Vagina (tissue), 2 donors: Measurements from ENCODE around the gene GMNN. TPM values are rescaled to one million over a fixed set of nuclear protein-coding genes. Genes with fewer than 3 reads are reported as not detected.

Experiments used
- DNase-seq, 2 donors: peaks; one replicate each; pipeline ENCODE4 v3.0.0-alpha.2; 2017; ENCODE audit errors: extremely low spot score in 2 of 2
- H3K27ac ChIP-seq: fragments of 200-600 bp; sonication (generic); one replicate; pipeline ENCODE4 v1.5.1; 2019
- H3K27me3 ChIP-seq: fragments of 200-600 bp; sonication (generic); one replicate; pipeline ENCODE4 v1.5.1; 2019
- H3K36me3 ChIP-seq, 2 donors: fragments of 200-600 bp; sonication (generic); one replicate each; pipeline ENCODE4 v1.5.1; 2017 to 2019
- H3K4me1 ChIP-seq: fragments of 200-600 bp; sonication (generic); one replicate; pipeline ENCODE4 v1.5.1; 2019
- H3K4me3 ChIP-seq, 2 donors: fragments of 200-600 bp; sonication (generic); 1 replicate in 1 of 2; 2 replicates in 1 of 2; pipeline ENCODE4 v1.5.1; 2016 to 2019
- H3K9me3 ChIP-seq: fragments of 200-600 bp; sonication (generic); one replicate; pipeline ENCODE4 v1.5.1; 2019
- CTCF ChIP-seq, 3 experiments: fragments of 450-650 bp in 2 of 3; fragments of 200-600 bp in 1 of 3; sonication (generic) in 1 of 3; IDR thresholded peaks; one replicate each; pipeline ENCODE4 v1.5.1; 2017 to 2019; ENCODE audit warnings: antibody characterized with exemption in 3 of 3, mild to moderate bottlenecking in 2 of 3, moderate library complexity in 2 of 3
- POLR2A ChIP-seq, 2 donors: fragments of 450-650 bp; IDR thresholded peaks; one replicate each; pipeline ENCODE4 v1.6.1; 2017; ENCODE audit warnings: antibody characterized with exemption in 2 of 2, mild to moderate bottlenecking in 2 of 2, moderate library complexity in 2 of 2
- POLR2AphosphoS5 ChIP-seq, 2 donors: sonication (generic); formaldehyde crosslinking; IDR thresholded peaks; one replicate each; pipeline ENCODE4 v1.9.0; 2017; ENCODE audit warnings: antibody characterized with exemption in 2 of 2, mild to moderate bottlenecking in 2 of 2, low read depth in 1 of 2; ENCODE audit not compliant: insufficient read depth in 1 of 2
- intact Hi-C: fragments of 100-400 bp; cut with DNase I; formaldehyde crosslinking; loops from one replicate; pipeline ENCODE4 v1.15.1; 2023
- total RNA-seq: library from RNA; depleted of rRNA; stranded (reverse); fragments of >200 nt; gene quantifications from one replicate; pipeline ENCODE4 v1.2.3, GENCODE V29; 2016

Gene GMNN
- total RNA-seq, 1 donor from 2014 or later, result 13.5 TPM

DNA sequence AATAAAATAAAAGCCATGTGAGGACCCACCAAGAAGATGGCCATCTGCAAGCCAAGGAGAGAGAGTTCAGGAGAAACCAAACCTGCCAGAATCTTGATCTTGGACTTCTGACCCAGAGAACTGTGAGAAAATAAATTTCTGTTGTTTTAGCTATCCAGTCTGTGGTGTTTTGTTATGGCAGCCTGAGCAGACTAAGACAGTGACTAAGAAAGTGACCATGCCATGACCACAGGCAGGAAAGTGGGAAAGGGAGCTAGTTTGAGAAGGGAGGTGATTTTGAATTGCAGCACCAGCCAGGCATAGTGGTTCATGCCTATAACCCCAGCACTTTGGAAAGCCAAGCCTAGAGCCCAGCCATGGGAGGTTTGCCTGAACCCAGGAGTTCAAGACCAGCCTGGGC, 33.9 kb upstream of the GMNN start:
- Histone ChIP-seq H3K9me3 (no peaks in the 10 kb centered on the region), H3K27ac (no peak overlapping the region), H3K27me3 (no peaks in the 10 kb centered on the region), H3K36me3 (no peaks in the 10 kb centered on the region), H3K4me3 (no peak overlapping the region), H3K4me1 (peaks cover 11% of the 10 kb centered on the region)
- DNase-seq, result no peak
- TF ChIP-seq POLR2A (IDR thresholded peaks at IDR 0.05), result no peak
- TF ChIP-seq CTCF (IDR thresholded peaks at IDR 0.05), result no peak
- no peak for TF ChIP-seq POLR2AphosphoS5 (IDR thresholded peaks at IDR 0.05; ENCODE audit: insufficient read depth in 1 of 2, low read depth in 1 of 2)
- intact Hi-C loops, result no loop called here

- TF ChIP-seq POLR2A (IDR thresholded peaks at IDR 0.05) (no peak), CTCF (IDR thresholded peaks at IDR 0.05) (no peak), POLR2AphosphoS5 (IDR thresholded peaks at IDR 0.05; ENCODE audit: insufficient read depth in 1 of 2, low read depth in 1 of 2) (no peak)
- Histone ChIP-seq H3K4me3 (no peak overlapping the region), H3K9me3 (no peaks in the 10 kb centered on the region), H3K4me1 (peaks cover 11% of the 10 kb centered on the region), H3K27me3 (no peaks in the 10 kb centered on the region), H3K27ac (no peak overlapping the region), H3K36me3 (no peaks in the 10 kb centered on the region)
- DNase-seq, result no peak
- intact Hi-C loops, result no loop called here
Observed at GRCh38 chr6:24742216-24742738, 32.5 kb upstream of the GMNN start.

GRCh38 chr6:24743265-24743943, 31.3 kb upstream of the GMNN start:
- no peak overlapping the region for H3K4me3 ChIP-seq

GRCh38 chr6:24743944-24744335, 30.8 kb upstream of the GMNN start:
- no peak for TF ChIP-seq CTCF (IDR thresholded peaks at IDR 0.05)
- TF ChIP-seq POLR2A (IDR thresholded peaks at IDR 0.05), result no peak
- TF ChIP-seq POLR2AphosphoS5 (IDR thresholded peaks at IDR 0.05; ENCODE audit: insufficient read depth in 1 of 2, low read depth in 1 of 2), result no peak
- no peak for DNase-seq
- no peaks in the 10 kb centered on the region for H3K27me3 ChIP-seq

More at GRCh38 chr6:24743265-24743943, 31.3 kb upstream of the GMNN start:
- Histone ChIP-seq H3K27ac (peak overlapping the region; percentile 31), H3K36me3 (no peaks in the 10 kb centered on the region), H3K27me3 (no peaks in the 10 kb centered on the region), H3K9me3 (no peaks in the 10 kb centered on the region), H3K4me1 (peaks cover 11% of the 10 kb centered on the region)
- intact Hi-C loops, result no loop called here
- DNase-seq, result no peak
- TF ChIP-seq POLR2AphosphoS5 (IDR thresholded peaks at IDR 0.05; ENCODE audit: insufficient read depth in 1 of 2, low read depth in 1 of 2) (peak in 1 of 2 donors; percentile 82), POLR2A (IDR thresholded peaks at IDR 0.05) (no peak), CTCF (IDR thresholded peaks at IDR 0.05) (no peak)

GRCh38 chr6:24744911-24745310, 29.8 kb upstream of the GMNN start:
- no peak overlapping the region for H3K27ac ChIP-seq
- no peaks in the 10 kb centered on the region for H3K36me3 ChIP-seq
- H3K27me3 ChIP-seq, result no peaks in the 10 kb centered on the region
- intact Hi-C loops, result no loop called here
- H3K9me3 ChIP-seq, result no peaks in the 10 kb centered on the region
- H3K4me1 ChIP-seq, result peaks cover 11% of the 10 kb centered on the region
- no peak for DNase-seq
- TF ChIP-seq CTCF (IDR thresholded peaks at IDR 0.05) (no peak), POLR2A (IDR thresholded peaks at IDR 0.05) (no peak), POLR2AphosphoS5 (IDR thresholded peaks at IDR 0.05; ENCODE audit: insufficient read depth in 1 of 2, low read depth in 1 of 2) (no peak)
- no peak overlapping the region for H3K4me3 ChIP-seq

More at GRCh38 chr6:24743944-24744335, 30.8 kb upstream of the GMNN start:
- intact Hi-C loops, result no loop called here
- no peaks in the 10 kb centered on the region for H3K36me3 ChIP-seq
- peaks cover 11% of the 10 kb centered on the region for H3K4me1 ChIP-seq
- no peak overlapping the region for H3K4me3 ChIP-seq
- no peak overlapping the region for H3K27ac ChIP-seq
- no peaks in the 10 kb centered on the region for H3K9me3 ChIP-seq
